Right lobe of liver (tissue), 4 donors: Measurements from ENCODE around the gene DYNC1I1.

Experiments
- CTCF ChIP-seq, 4 donors: fragments of 200-600 bp in 3 of 4; fragments of 450-650 bp in 1 of 4; IDR thresholded peaks; one replicate each; pipeline versions ENCODE4 v1.5.1 to v1.8.0; 2016 to 2022; ENCODE audit warnings: antibody characterized with exemption in 4 of 4, mild to moderate bottlenecking in 2 of 4
- POLR2A ChIP-seq: fragments of 450-650 bp; IDR thresholded peaks from one replicate; pipeline ENCODE4 v1.6.1; 2017; ENCODE audit warnings: antibody characterized with exemption, mild to moderate bottlenecking
- donor health status: DM: no; HTN: no; CAD: no.
- donor health status: DM: no; HTN: no; CAD: no.
- donor health status: DM: no; HTN: yes; CAD: no.

DNA sequence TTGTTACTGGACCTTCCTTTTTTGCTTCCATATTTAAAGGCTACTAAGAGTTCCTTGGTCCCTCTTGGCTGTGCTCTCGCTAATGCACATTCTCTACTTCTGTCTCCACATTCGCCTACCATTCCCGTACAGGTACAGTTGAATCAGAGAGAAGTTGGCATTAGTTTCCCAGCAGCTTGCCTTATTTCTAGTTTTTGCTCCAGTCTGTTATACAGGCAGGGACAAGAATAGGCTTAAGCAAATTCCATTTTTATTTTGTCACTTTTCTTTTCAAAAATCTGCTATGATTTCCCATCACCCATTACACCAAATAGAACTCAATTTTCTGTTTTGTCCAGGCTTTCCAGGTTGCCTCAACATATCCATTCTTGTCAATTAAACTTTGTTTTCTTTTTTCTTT is 29.9 kb downstream of the DYNC1I1 start:
- TF ChIP-seq CTCF (IDR thresholded peaks at IDR 0.05) (no peak), POLR2A (no peak)
